Mesangial cell (primary cell): Measurements from ENCODE around the gene MITF. TPM values are rescaled to one million over a fixed set of nuclear protein-coding genes. Genes with fewer than 3 reads are reported as not detected.

ENCODE experiments used
- total RNA-seq: library from RNA; depleted of rRNA; stranded (reverse); fragments of >200 nt; gene quantifications from 2 replicates; pipeline ENCODE4 v1.2.3, GENCODE V29; 2015

The MITF gene, protein sequence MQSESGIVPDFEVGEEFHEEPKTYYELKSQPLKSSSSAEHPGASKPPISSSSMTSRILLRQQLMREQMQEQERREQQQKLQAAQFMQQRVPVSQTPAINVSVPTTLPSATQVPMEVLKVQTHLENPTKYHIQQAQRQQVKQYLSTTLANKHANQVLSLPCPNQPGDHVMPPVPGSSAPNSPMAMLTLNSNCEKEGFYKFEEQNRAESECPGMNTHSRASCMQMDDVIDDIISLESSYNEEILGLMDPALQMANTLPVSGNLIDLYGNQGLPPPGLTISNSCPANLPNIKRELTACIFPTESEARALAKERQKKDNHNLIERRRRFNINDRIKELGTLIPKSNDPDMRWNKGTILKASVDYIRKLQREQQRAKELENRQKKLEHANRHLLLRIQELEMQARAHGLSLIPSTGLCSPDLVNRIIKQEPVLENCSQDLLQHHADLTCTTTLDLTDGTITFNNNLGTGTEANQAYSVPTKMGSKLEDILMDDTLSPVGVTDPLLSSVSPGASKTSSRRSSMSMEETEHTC
- 30.0 and 32.5 TPM in 2 replicates for total RNA-seq

DNA sequence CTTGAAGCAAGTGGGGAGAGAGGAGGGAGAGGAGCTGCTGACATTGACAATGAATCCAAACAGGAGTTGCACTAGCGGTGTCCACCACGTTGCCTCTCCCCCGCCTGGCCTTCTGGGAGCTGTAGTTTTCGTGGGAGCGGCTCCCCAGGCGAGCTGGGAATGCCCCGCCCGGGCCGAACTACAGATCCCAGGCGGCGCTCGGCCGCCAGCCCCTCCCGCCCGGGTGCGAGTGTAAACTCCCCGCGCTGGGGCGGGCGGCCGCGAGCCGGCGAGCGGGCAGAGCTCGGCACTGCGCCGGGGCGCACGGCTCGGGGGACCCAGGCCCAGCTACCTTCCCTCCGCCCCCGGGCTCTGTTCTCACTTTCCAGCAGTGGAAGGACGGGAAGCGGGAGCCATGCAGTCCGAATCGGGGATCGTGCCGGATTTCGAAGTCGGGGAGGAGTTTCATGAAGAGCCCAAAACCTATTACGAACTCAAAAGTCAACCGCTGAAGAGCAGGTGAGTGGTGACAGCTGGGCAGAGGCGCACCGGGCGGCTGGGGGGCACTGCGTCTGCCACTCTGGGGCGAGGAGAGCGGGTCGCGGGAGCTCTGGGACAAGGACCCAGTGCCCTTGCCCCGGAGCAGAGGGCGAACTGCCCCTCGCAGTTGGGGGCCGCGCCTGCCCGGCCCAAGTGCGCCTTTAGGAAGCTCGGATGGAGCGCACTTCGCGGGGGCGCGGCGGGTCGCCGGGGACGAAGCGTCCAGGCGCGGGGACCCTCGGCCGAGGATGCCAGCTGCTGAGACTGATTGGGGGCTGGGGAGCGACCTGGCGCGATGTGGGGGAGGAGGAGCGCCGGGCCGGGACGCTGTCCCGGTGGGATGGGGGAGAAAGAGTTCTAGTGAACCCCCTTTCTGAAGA is at the start of gene MITF:
TSS of gene MITF (plus strand) at position 261 of the 899 bp plus-strand sequence. CDS start at position 395, 134 bp downstream.

GRCh38 chr3:69999140-70000027 is 260.1 kb downstream of the MITF start, which contains the start of gene SAMMSON:
Gene SAMMSON (plus strand): TSS chr3:69999733.

